PC-9 (cell line): Measurements from ENCODE around the gene RBCK1.

ENCODE experiments used
- EZH2 ChIP-seq: fragments of 200-600 bp; sonication (generic); IDR thresholded peaks from 2 replicates; pipeline ENCODE4 v1.8.0; 2017; ENCODE audit warnings: antibody characterized with exemption, low read depth
- TF ChIP-seq, protein P1 (sequence below): fragments of 200-600 bp; sonication (generic); conservative IDR thresholded peaks from 2 replicates; pipeline ENCODE4 v1.6.1; 2017; ENCODE audit warnings: mixed run types, antibody characterized with exemption, mild to moderate bottlenecking, moderate library complexity

DNA sequence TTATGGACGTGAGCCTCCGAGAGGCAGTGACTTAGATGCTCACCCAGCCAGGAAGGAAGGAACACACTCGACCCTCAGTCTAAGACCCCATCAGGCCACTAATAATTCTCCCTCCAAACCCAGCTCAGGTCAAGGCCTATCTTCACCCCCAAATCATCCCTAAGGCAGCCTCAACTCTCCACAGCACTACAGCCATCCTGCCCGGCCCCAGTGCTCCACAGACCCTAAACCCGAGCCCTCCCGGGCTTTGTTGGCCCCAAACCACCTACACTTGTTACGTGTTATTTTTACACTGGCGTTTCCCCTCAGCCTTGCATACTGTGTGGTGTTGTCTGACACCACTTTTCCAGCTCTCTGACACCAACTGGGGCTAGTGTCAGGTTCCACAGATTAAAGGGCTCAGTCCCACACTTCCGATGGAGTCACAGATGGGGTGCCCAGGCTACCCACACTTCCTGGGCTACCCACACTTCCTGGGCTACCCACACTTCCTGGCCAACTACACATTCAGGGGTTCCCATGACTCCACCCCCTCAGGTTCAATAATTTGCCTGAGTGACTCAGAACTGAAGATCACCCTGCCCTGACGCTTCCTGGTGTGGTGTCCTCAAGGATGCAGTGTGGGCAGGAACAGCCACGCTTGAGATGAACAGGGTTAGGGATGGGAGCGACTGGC, 25.3 kb downstream of the RBCK1 start:
- no peak for TF ChIP-seq EZH2
- TF ChIP-seq, protein P1, sequence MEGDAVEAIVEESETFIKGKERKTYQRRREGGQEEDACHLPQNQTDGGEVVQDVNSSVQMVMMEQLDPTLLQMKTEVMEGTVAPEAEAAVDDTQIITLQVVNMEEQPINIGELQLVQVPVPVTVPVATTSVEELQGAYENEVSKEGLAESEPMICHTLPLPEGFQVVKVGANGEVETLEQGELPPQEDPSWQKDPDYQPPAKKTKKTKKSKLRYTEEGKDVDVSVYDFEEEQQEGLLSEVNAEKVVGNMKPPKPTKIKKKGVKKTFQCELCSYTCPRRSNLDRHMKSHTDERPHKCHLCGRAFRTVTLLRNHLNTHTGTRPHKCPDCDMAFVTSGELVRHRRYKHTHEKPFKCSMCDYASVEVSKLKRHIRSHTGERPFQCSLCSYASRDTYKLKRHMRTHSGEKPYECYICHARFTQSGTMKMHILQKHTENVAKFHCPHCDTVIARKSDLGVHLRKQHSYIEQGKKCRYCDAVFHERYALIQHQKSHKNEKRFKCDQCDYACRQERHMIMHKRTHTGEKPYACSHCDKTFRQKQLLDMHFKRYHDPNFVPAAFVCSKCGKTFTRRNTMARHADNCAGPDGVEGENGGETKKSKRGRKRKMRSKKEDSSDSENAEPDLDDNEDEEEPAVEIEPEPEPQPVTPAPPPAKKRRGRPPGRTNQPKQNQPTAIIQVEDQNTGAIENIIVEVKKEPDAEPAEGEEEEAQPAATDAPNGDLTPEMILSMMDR: no peak
